Ishikawa (cell line): ENCODE data around the gene TRPV2.

Experiments used
- CEBPB ChIP-seq: IDR thresholded peaks from 2 replicates; pipeline ENCODE4 v1.6.1; 2012
- CREB1 ChIP-seq: IDR thresholded peaks from 2 replicates; pipeline ENCODE4 v1.6.1; 2012; ENCODE audit warnings: low read depth
- EGR1 ChIP-seq: IDR thresholded peaks from 2 replicates; pipeline ENCODE4 v1.6.1; 2012
- EP300 ChIP-seq: IDR thresholded peaks from 2 replicates; pipeline ENCODE4 v1.6.1; 2012; ENCODE audit warnings: borderline replicate concordance
- FOXM1 ChIP-seq: IDR thresholded peaks from 2 replicates; pipeline ENCODE4 v1.6.1; 2012; ENCODE audit warnings: low read depth, borderline replicate concordance
- NFIC ChIP-seq: IDR thresholded peaks from 2 replicates; pipeline ENCODE4 v1.6.1; 2012
- RAD21 ChIP-seq: IDR thresholded peaks from 2 replicates; pipeline ENCODE4 v1.6.1; 2012; ENCODE audit warnings: low read depth
- TAF1 ChIP-seq: IDR thresholded peaks from 2 replicates; pipeline ENCODE4 v1.6.1; 2012; ENCODE audit warnings: low read depth, mild to moderate bottlenecking
- TCF12 ChIP-seq: IDR thresholded peaks from 2 replicates; pipeline ENCODE4 v1.6.1; 2012; ENCODE audit warnings: low read depth
- TEAD4 ChIP-seq: IDR thresholded peaks from 2 replicates; pipeline ENCODE4 v1.6.1; 2012
- YY1 ChIP-seq: IDR thresholded peaks from 2 replicates; pipeline ENCODE4 v1.6.1; 2012; ENCODE audit warnings: low read depth
- ZBTB7A ChIP-seq: IDR thresholded peaks from 2 replicates; pipeline ENCODE4 v1.6.1; 2012; ENCODE audit warnings: low read depth
- TF ChIP-seq, protein P1 (sequence below): IDR thresholded peaks from 2 replicates; pipeline ENCODE4 v1.6.1; 2012; ENCODE audit warnings: low read depth, mild to moderate bottlenecking
- TF ChIP-seq, protein P2 (sequence below): IDR thresholded peaks from 2 replicates; pipeline ENCODE4 v1.6.1; 2012
- TF ChIP-seq, protein P3 (sequence below): IDR thresholded peaks from 2 replicates; pipeline ENCODE4 v1.6.1; 2012

TRPV2 gene

DNA sequence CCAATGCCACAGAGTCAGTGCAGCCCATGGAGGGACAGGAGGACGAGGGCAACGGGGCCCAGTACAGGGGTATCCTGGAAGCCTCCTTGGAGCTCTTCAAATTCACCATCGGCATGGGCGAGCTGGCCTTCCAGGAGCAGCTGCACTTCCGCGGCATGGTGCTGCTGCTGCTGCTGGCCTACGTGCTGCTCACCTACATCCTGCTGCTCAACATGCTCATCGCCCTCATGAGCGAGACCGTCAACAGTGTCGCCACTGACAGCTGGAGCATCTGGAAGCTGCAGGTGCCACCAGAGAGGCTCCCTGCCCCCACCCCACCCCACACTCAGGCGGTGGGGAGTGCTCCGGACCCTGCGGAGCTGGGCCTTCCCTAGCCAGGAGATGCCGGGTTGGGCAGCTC, 16.6 kb downstream of the TRPV2 start:
- TF ChIP-seq, protein P1, sequence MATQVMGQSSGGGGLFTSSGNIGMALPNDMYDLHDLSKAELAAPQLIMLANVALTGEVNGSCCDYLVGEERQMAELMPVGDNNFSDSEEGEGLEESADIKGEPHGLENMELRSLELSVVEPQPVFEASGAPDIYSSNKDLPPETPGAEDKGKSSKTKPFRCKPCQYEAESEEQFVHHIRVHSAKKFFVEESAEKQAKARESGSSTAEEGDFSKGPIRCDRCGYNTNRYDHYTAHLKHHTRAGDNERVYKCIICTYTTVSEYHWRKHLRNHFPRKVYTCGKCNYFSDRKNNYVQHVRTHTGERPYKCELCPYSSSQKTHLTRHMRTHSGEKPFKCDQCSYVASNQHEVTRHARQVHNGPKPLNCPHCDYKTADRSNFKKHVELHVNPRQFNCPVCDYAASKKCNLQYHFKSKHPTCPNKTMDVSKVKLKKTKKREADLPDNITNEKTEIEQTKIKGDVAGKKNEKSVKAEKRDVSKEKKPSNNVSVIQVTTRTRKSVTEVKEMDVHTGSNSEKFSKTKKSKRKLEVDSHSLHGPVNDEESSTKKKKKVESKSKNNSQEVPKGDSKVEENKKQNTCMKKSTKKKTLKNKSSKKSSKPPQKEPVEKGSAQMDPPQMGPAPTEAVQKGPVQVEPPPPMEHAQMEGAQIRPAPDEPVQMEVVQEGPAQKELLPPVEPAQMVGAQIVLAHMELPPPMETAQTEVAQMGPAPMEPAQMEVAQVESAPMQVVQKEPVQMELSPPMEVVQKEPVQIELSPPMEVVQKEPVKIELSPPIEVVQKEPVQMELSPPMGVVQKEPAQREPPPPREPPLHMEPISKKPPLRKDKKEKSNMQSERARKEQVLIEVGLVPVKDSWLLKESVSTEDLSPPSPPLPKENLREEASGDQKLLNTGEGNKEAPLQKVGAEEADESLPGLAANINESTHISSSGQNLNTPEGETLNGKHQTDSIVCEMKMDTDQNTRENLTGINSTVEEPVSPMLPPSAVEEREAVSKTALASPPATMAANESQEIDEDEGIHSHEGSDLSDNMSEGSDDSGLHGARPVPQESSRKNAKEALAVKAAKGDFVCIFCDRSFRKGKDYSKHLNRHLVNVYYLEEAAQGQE: no peak
- TF ChIP-seq TAF1 (no peak), TCF12 (no peak), EP300 (no peak), CREB1 (no peak), EGR1 (no peak), TEAD4 (no peak), NFIC (no peak), YY1 (no peak), ZBTB7A (no peak), CEBPB (no peak)
- TF ChIP-seq, protein P2, sequence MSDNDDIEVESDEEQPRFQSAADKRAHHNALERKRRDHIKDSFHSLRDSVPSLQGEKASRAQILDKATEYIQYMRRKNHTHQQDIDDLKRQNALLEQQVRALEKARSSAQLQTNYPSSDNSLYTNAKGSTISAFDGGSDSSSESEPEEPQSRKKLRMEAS: no peak
- TF ChIP-seq, protein P3, sequence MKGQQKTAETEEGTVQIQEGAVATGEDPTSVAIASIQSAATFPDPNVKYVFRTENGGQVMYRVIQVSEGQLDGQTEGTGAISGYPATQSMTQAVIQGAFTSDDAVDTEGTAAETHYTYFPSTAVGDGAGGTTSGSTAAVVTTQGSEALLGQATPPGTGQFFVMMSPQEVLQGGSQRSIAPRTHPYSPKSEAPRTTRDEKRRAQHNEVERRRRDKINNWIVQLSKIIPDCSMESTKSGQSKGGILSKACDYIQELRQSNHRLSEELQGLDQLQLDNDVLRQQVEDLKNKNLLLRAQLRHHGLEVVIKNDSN: no peak

DNA sequence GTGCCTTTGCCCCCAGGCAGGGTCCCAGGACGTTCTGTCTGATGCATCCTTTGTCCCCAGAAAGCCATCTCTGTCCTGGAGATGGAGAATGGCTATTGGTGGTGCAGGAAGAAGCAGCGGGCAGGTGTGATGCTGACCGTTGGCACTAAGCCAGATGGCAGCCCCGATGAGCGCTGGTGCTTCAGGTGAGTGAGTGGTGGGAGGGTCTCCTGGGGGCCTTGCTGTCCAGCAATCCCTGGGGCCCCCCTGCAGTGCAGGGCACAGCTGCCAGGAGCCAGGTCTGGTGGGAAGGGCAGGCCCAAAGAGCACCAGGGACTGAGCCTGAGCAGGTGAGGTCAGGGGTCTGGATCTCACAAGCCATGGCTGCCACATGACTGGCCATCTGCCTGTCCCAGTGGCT, 18.1 kb downstream of the TRPV2 start:
- TF ChIP-seq EGR1 (no peak), NFIC (peak; percentile 48; the same call in 1 of the 2 replicates), FOXM1 (no peak), TAF1 (no peak), RAD21 (no peak)
- TF ChIP-seq, protein P1: no peak

DNA sequence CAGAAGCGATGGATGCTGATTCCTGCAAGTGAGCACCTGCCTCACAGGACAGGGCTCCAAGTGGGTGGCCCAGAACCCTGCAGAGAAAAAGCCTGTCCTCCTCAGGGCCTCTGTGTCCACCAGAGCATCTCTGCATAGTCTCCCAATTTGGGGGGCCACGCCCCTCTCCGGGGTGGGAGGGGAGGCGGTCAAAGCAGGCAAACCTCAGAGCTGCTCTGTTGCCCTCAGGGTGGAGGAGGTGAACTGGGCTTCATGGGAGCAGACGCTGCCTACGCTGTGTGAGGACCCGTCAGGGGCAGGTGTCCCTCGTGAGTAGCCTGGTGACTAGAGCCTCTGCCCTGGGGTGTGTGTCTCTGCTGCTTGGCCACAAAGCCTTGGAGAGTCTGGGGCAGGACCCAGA, 19.3 kb downstream of the TRPV2 start:
- TF ChIP-seq TEAD4 (no peak), EP300 (no peak), FOXM1 (no peak), RAD21 (no peak), ZBTB7A (no peak), YY1 (no peak), TAF1 (no peak), TCF12 (no peak), NFIC (no peak), EGR1 (no peak), CREB1 (no peak), CEBPB (no peak)
- TF ChIP-seq, protein P1: no peak
- TF ChIP-seq, protein P2: no peak
- TF ChIP-seq, protein P3: no peak

DNA sequence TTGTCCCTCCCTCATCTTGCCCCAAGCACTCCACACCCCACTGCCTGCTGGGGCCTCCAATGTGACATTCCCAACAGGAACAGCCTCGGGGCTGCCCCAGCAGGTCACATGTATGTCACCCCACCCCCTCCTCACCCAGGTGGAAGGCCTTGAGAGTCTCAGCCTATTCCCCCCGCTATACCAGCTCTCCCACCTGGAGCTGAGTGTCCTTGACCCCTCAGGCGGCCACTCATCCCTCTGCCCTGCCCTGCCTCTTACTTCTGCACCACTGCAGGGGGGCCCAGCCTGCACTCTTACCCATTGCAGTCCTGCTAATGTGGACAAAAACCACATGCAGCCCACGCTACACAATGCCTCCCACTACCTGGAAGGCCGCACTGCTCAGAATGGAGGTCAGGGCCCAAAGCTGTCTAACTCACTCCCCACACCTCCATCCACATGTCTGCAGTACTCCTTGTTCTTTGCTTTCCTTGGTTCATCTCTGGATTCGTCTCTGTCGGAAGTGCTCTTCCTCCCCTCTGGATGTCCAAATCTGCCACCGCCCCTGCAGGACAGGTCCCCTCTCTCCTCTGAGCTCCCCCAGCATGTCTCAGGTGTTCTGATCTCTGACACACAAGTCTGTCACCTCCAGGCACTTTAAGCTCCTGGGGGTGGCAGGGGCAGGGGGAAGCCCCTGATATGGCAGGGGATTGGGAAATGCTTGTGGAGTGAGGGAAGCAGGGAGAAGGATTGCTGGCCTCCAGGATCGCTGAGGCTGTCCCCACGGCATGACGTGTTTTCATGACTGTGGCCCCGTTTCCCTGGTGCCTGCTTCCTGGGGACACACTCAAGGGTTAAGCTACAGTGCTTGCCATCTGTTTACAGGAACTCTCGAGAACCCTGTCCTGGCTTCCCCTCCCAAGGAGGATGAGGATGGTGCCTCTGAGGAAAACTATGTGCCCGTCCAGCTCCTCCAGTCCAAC, 20.8 kb downstream of the TRPV2 start:
- TF ChIP-seq TEAD4 (no peak), NFIC (no peak), CEBPB (no peak), RAD21 (no peak), TCF12 (no peak), TAF1 (no peak), YY1 (no peak), FOXM1 (no peak)
